Activated effector memory CD4-positive, alpha-beta T cell treated with anti-CD3 and anti-CD28 coated beads, Interleukin-2, amount 50 U/mL, for 16 hours (primary cell): ENCODE data around the gene ASZ1.

Experiments
- DNase-seq: peaks from one replicate; pipeline ENCODE4 v3.0.0-alpha.2; 2020

The ASZ1 gene

GRCh38 chr7:117401293-117402002 lies 25.8 kb downstream of the ASZ1 start:
- DNase-seq, result no peak

- no peak for DNase-seq
These were observed 27.4 kb downstream of the ASZ1 start for GRCh38 chr7:117399820-117400422.

- DNase-seq, result no peak
These were observed 31.6 kb downstream of the ASZ1 start for GRCh38 chr7:117395743-117396142.

- DNase-seq, result no peak
These were observed 33.5 kb downstream of the ASZ1 start for GRCh38 chr7:117393781-117394180.

GRCh38 chr7:117389871-117390270 lies 37.4 kb downstream of the ASZ1 start:
- DNase-seq, result no peak

GRCh38 chr7:117386110-117386706 lies 41.1 kb downstream of the ASZ1 start:
- DNase-seq, result no peak

- no peak for DNase-seq
These were observed 41.8 kb downstream of the ASZ1 start for GRCh38 chr7:117385363-117386109.

GRCh38 chr7:117384688-117385362 lies 42.5 kb downstream of the ASZ1 start:
- DNase-seq, result no peak

GRCh38 chr7:117383483-117384189 lies 43.7 kb downstream of the ASZ1 start:
- no peak for DNase-seq

- DNase-seq, result no peak
These were observed 44.2 kb downstream of the ASZ1 start for GRCh38 chr7:117383046-117383445.

- no peak for DNase-seq
These were observed 45.9 kb downstream of the ASZ1 start for GRCh38 chr7:117381362-117381761.

- no peak for DNase-seq
These were observed 51.9 kb downstream of the ASZ1 start for GRCh38 chr7:117375380-117375779.

GRCh38 chr7:117372073-117372472 lies 55.2 kb downstream of the ASZ1 start:
- no peak for DNase-seq

- DNase-seq, result no peak
These were observed 62.8 kb downstream of the ASZ1 start for GRCh38 chr7:117364339-117365080.

GRCh38 chr7:117362294-117362888 lies 64.9 kb downstream of the ASZ1 start:
- no peak for DNase-seq

GRCh38 chr7:117350027-117350426 lies 77.3 kb downstream of the ASZ1 start:
- no peak for DNase-seq

- no peak for DNase-seq
These were observed 77.7 kb downstream of the ASZ1 start for GRCh38 chr7:117349570-117349969.

- DNase-seq, result no peak
These were observed 79.2 kb downstream of the ASZ1 start for GRCh38 chr7:117347962-117348672.

GRCh38 chr7:117347480-117347879 lies 79.8 kb downstream of the ASZ1 start:
- DNase-seq, result no peak

GRCh38 chr7:117346161-117346560 lies 81.1 kb downstream of the ASZ1 start:
- DNase-seq, result no peak

GRCh38 chr7:117338020-117338419 lies 89.3 kb downstream of the ASZ1 start:
- DNase-seq, result no peak
